HepG2 (cell line): ENCODE measurements around the gene LSM10. TPM values are rescaled to one million over a fixed set of nuclear protein-coding genes. Genes with fewer than 3 reads are reported as not detected.

ENCODE experiments used
- ATAC-seq: fragments of 200-7000 bp; cut with Tn5 transposase; 3 replicates; pipeline ENCODE4 v1.9.1; 2020; ENCODE audit warnings: mild to moderate bottlenecking, moderate library complexity
- BruUV-seq: library from RNA; stranded (reverse); fragments of 400-500 nt; replicated peaks from 2 replicates; lab custom pipeline; 2021; lab: Mats Ljungman, UMichigan
- CTCF ChIA-PET: fragments of 300-600 bp; formaldehyde crosslinking; extraction: SDS; loops from one replicate; lab custom pipeline; 2021; ENCODE audit warnings: low total read pairs, inconsistent platforms, low intra/inter-chr PET ratio; lab: Yijun Ruan, JAX
- POLR2A ChIA-PET: fragments of 350-600 bp; sonication (Branson Sonifier 250); formaldehyde crosslinking; loops from one replicate; lab custom pipeline; 2020; ENCODE audit warnings: antibody characterized with exemption, inconsistent platforms; lab: Yijun Ruan, JAX
- DNase-seq: peaks from one replicate; pipeline ENCODE4 v3.0.0-alpha.2; 2015; ENCODE audit warnings: low spot score
- FAIRE-seq: peaks from 3 replicates; lab custom pipeline; 2011; peaks lifted over from hg19 to GRCh38; lab: Jason Lieb, UNC
- H2AFZ ChIP-seq: one replicate; pipeline ENCODE4 v1.6.1; 2011; ENCODE audit warnings: low read length, inconsistent platforms
- H3K27ac ChIP-seq: fragments of 300-600 bp; 3 replicates; pipeline ENCODE4 v1.8.0; 2011; ENCODE audit warnings: mixed run types, mild to moderate bottlenecking, mixed read lengths, low read length, inconsistent platforms; ENCODE audit not compliant: insufficient read depth; ENCODE audit errors: extremely low read length
- H3K27me3 ChIP-seq, 2 experiments: fragments of 200-600 bp in 1 of 2; 2 replicates in 1 of 2; 3 replicates in 1 of 2; pipeline versions ENCODE4 v1.6.0 to v1.8.0; 2011; ENCODE audit warnings: low read length in 2 of 2, mild to moderate bottlenecking in 2 of 2, moderate library complexity in 2 of 2, inconsistent platforms in 1 of 2; ENCODE audit not compliant: insufficient read depth in 2 of 2, control insufficient read depth in 1 of 2
- H3K36me3 ChIP-seq, 2 experiments: fragments of 200-600 bp in 1 of 2; replicated peaks in 1 of 2; 2 replicates in 1 of 2; 3 replicates in 1 of 2; pipeline versions ENCODE4 v1.5.1 to v1.8.0; 2011; ENCODE audit warnings: low read length in 2 of 2, inconsistent platforms in 1 of 2; ENCODE audit not compliant: insufficient read depth in 2 of 2, control insufficient read depth in 1 of 2
- H3K4me1 ChIP-seq: 2 replicates; pipeline ENCODE4 v1.5.1; 2012; ENCODE audit warnings: low read length, inconsistent platforms; ENCODE audit not compliant: insufficient read depth
- H3K4me2 ChIP-seq: 2 replicates; pipeline ENCODE4 v1.6.0; 2011; ENCODE audit warnings: low read depth, low read length, inconsistent platforms
- H3K4me3 ChIP-seq, 3 experiments: fragments of 200-600 bp in 1 of 3; sonication (generic), shearing (Covaris generic) in 1 of 3; replicated peaks in 1 of 3; 2 replicates each; pipeline ENCODE4 v1.5.1; 2011 to 2016; ENCODE audit warnings: low read length in 3 of 3, inconsistent platforms in 2 of 3, low read depth in 2 of 3, mild to moderate bottlenecking in 2 of 3, control low read depth in 1 of 3, mixed read lengths in 1 of 3; ENCODE audit not compliant: insufficient read depth in 1 of 3
- H3K79me2 ChIP-seq: one replicate; pipeline ENCODE4 v1.6.1; 2011; ENCODE audit warnings: low read length, inconsistent platforms; ENCODE audit not compliant: insufficient read depth
- H3K9ac ChIP-seq: 2 replicates; pipeline ENCODE4 v1.6.0; 2011; ENCODE audit warnings: mild to moderate bottlenecking, low read depth, low read length, inconsistent platforms; ENCODE audit not compliant: insufficient read depth
- H3K9me3 ChIP-seq: 2 replicates; pipeline ENCODE4 v1.5.1; 2012; ENCODE audit warnings: mild to moderate bottlenecking, low read length
- H4K20me1 ChIP-seq: 2 replicates; pipeline ENCODE4 v1.6.0; 2011; ENCODE audit warnings: inconsistent platforms, mild to moderate bottlenecking, low read length, moderate library complexity; ENCODE audit not compliant: insufficient read depth
- ATM ChIP-seq: fragments of 450-650 bp; IDR thresholded peaks from 2 replicates; pipeline ENCODE4 v1.7.1; 2017; ENCODE audit warnings: mild to moderate bottlenecking, borderline replicate concordance
- CSRNP2 ChIP-seq: sonication (generic); formaldehyde crosslinking; conservative IDR thresholded peaks from 2 replicates; pipeline ENCODE4 v1.8.0; 2022; ENCODE audit warnings: low read depth, missing genetic modification reagents
- PHF8 ChIP-seq: sonication (generic); formaldehyde crosslinking; IDR thresholded peaks from 2 replicates; pipeline ENCODE4 v1.5.0; 2020; ENCODE audit warnings: missing genetic modification reagents
- PRDM10 ChIP-seq: sonication (generic); formaldehyde crosslinking; IDR thresholded peaks from 2 replicates; pipeline ENCODE4 v1.4.0; 2020; ENCODE audit warnings: low read depth, missing genetic modification reagents
- USF2 ChIP-seq, 2 experiments: sonication (generic) in 1 of 2; formaldehyde crosslinking in 1 of 2; IDR thresholded peaks; 2 replicates each; pipeline versions ENCODE4 v1.5.1 to v1.6.1; 2011 to 2020; ENCODE audit warnings: borderline replicate concordance in 1 of 2, low read depth in 1 of 2, low read length in 1 of 2, mild to moderate bottlenecking in 1 of 2, missing genetic modification reagents in 1 of 2, moderate library complexity in 1 of 2
- ZFP90 ChIP-seq: sonication (generic); formaldehyde crosslinking; IDR thresholded peaks from 2 replicates; pipeline ENCODE4 v1.8.0; 2022; ENCODE audit warnings: missing genetic modification reagents, mild to moderate bottlenecking, inconsistent platforms, borderline replicate concordance
- ZNF326 ChIP-seq: sonication (generic); formaldehyde crosslinking; IDR thresholded peaks from 2 replicates; pipeline ENCODE4 v1.4.0; 2020; ENCODE audit warnings: missing genetic modification reagents, borderline replicate concordance
- ZNF431 ChIP-seq: sonication (generic); formaldehyde crosslinking; IDR thresholded peaks from 2 replicates; pipeline ENCODE4 v1.9.0; 2022; ENCODE audit warnings: missing genetic modification reagents, low read depth, mild to moderate bottlenecking, borderline replicate concordance
- WGBS: methylation state at CpG from one replicate; pipeline ENCODE4 v1.1.6; 2017; ENCODE audit warnings: low lambda C conversion rate; 5-methylcytosine and 5-hydroxymethylcytosine counted together
- in situ Hi-C: cut with HindIII; loops from 2 replicates; pipeline ENCODE4 v1.10.0; 2017; ENCODE audit warnings: low pct_unique_long_range_greater_than_20kb; ENCODE audit not compliant: extremely low pct_ligation_motif_present
- intact Hi-C: fragments of 100-400 bp; cut with micrococcal nuclease; formaldehyde crosslinking; loops from one replicate; pipeline ENCODE4 v1.10.0; 2022; ENCODE audit not compliant: unreplicated experiment
- polyA plus RNA-seq, 8 experiments: library from polyadenylated mRNA; depleted of rRNA in 3 of 8; stranded (reverse) in 7 of 8; unstranded in 1 of 8; fragments of >200 nt; fragmentation: Illumina TruSeq in 4 of 8; extraction: Trizol in 4 of 8; gene quantifications; 2 replicates each; pipeline versions ENCODE4 v1.2.1 to v1.2.3, GENCODE V29; 2011 to 2016; ENCODE audit warnings: low read depth in 4 of 8, missing spikeins in 1 of 8, mixed read lengths in 1 of 8; ENCODE audit not compliant: insufficient read depth in 1 of 8
- total RNA-seq, 5 experiments: library from RNA; depleted of rRNA; stranded (reverse); fragments of >200 nt; fragmentation: Illumina TruSeq; extraction: Trizol; gene quantifications; 2 replicates each; pipeline ENCODE4 v1.2.3, GENCODE V29; 2016; ENCODE audit warnings: low read depth in 1 of 5

Gene LSM10
- total and polyA plus RNA-seq, 2 of the 13 experiments (the other 11 are each of a cell fraction or from before 2014, with no cell fraction given), result 14.0 to 52.0 TPM

GRCh38 chr1:36402504-36402890, 4.8 kb upstream of the LSM10 start:
- FAIRE-seq, result no peak

More at GRCh38 chr1:36402504-36402890, 4.8 kb upstream of the LSM10 start:
- intact Hi-C loops (no loop called here), in situ Hi-C loops (no loop called here)
- WGBS, result 85% methylated on average over 4 of the region's 4 CpGs
- Histone ChIP-seq H3K4me3 (no peak overlapping the region), H3K9ac (peak overlapping the region; percentile 85; the same call in 1 of the 2 replicates), H3K79me2 (peaks cover 1% of the 10 kb centered on the region), H2AFZ (no peak overlapping the region), H3K27me3 (no peaks in the 10 kb centered on the region; a peak in 1 of 5 replicates), H3K4me1 (peaks cover 32% of the 10 kb centered on the region), H3K9me3 (no peaks in the 10 kb centered on the region)
- POLR2A ChIA-PET, result interaction anchor here (1.0 to 8.5 kb wide), 2 partner anchors 10 to 14 kb away, joined by 3 to 391 read pairs; partner anchors contain the start of gene STK40
- ATAC-seq, result no peak
- no TSS peak for BruUV-seq
- no peak for TF ChIP-seq ZNF326 (CRISPR knock-in tag)
- TF ChIP-seq ZNF431, result no peak
- TF ChIP-seq ATM, result no peak
- TF ChIP-seq PRDM10 (CRISPR knock-in tag), result no peak
- no peak for TF ChIP-seq PHF8 (CRISPR knock-in tag)
- no peak for TF ChIP-seq CSRNP2 (CRISPR knock-in tag)
- TF ChIP-seq ZFP90 (CRISPR knock-in tag), result no peak
- no peak for TF ChIP-seq USF2 (IDR thresholded peaks at IDR 0.05; ENCODE audit: low read depth, low read length)
- TF ChIP-seq USF2 (CRISPR knock-in tag; IDR thresholded peaks at IDR 0.05; ENCODE audit: borderline replicate concordance), result no peak
- TF ChIP-seq, all 625 proteins: peak for 0
- Histone ChIP-seq H3K36me3 (no peaks in the 10 kb centered on the region), H3K27ac (no peak overlapping the region), H3K4me2 (peak overlapping the region; percentile 91; the same call in 1 of the 2 replicates), H4K20me1 (no peaks in the 10 kb centered on the region)
- CTCF ChIA-PET, result no interaction called here
- DNase-seq, result no peak
